HFF-Myc (cell line): ENCODE results near the gene ACOX1.

Source experiments
- DNase-seq: peaks from one replicate; pipeline ENCODE4 v3.0.0-alpha.2; 2011; ENCODE audit warnings: low read depth; ENCODE audit errors: extremely low read depth
- H3K4me3 ChIP-seq: replicated peaks from 2 replicates; pipeline ENCODE4 v1.5.1; 2011; ENCODE audit warnings: low read depth, mild to moderate bottlenecking, control low read depth, low read length
- TF ChIP-seq, protein P1 (sequence below): IDR thresholded peaks from 2 replicates; pipeline ENCODE4 v1.5.1; 2012; ENCODE audit warnings: mild to moderate bottlenecking, low read depth, low read length, control low read depth; ENCODE audit errors: missing control alignments

The ACOX1 gene

DNA sequence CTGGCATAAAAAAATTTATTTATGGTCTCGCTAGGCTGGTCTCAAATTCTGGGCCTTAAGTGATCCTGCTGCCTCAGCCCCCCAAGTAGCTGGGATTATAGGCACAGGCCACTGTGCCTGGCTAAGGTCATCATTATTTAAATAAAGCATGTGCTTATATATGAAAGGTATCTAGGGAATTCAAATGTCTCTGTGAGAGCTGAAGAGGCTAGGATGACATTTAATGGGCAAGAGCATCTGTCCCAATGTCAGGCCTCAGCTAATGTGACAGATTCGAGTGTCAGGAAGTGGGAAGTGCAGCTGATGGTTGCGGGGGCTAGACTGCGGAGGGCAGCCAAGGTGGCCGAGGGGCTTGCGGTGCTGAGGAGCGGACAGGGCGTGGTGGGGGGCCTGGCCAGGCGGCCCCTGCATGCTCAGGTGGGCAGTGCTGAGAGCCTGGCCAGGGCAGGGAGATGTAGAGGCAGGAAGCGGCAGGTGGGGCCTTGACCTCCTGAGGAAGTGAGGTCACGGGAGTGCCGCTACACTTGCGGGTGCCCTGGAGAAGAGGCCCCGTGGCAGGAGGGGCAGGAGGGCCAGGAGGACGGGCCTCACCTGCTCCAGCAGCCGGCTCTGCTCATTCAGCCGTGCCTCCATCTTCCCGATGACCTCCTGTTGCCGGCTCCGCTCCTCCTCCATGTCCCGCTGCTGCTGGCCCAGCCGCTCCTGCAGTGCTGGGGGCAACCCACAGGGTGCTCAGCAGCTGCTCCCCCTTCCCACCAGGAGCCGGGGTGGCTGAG lies 61.6 kb downstream of the ACOX1 start:
- no peak overlapping the region for H3K4me3 ChIP-seq

DNA sequence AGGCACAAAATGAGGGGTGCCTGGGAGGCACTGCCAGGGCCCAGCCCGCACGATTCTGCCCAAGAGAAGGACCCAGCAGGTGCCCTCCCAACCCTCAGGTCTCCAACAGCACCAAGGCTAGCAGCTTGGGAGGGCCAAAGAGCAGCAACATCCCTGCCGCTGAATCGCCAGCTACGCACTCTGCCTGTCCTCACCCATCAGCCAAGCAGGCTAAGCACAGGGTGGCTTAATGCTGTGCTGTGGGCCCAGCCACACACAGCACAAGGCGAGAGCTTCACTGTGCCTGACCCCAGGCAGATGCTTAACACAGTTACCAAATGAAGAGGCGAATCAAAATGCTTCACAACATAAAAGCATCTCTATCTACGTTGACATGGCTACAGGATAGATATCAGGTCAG lies 63.7 kb downstream of the ACOX1 start:
- no peak overlapping the region for H3K4me3 ChIP-seq
- DNase-seq, result no peak
- TF ChIP-seq, protein P1, sequence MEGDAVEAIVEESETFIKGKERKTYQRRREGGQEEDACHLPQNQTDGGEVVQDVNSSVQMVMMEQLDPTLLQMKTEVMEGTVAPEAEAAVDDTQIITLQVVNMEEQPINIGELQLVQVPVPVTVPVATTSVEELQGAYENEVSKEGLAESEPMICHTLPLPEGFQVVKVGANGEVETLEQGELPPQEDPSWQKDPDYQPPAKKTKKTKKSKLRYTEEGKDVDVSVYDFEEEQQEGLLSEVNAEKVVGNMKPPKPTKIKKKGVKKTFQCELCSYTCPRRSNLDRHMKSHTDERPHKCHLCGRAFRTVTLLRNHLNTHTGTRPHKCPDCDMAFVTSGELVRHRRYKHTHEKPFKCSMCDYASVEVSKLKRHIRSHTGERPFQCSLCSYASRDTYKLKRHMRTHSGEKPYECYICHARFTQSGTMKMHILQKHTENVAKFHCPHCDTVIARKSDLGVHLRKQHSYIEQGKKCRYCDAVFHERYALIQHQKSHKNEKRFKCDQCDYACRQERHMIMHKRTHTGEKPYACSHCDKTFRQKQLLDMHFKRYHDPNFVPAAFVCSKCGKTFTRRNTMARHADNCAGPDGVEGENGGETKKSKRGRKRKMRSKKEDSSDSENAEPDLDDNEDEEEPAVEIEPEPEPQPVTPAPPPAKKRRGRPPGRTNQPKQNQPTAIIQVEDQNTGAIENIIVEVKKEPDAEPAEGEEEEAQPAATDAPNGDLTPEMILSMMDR, result no peak

More for the DNA sequence above, 61.6 kb downstream of the ACOX1 start:
- no peak for DNase-seq
- TF ChIP-seq, protein P1, result no peak

DNA sequence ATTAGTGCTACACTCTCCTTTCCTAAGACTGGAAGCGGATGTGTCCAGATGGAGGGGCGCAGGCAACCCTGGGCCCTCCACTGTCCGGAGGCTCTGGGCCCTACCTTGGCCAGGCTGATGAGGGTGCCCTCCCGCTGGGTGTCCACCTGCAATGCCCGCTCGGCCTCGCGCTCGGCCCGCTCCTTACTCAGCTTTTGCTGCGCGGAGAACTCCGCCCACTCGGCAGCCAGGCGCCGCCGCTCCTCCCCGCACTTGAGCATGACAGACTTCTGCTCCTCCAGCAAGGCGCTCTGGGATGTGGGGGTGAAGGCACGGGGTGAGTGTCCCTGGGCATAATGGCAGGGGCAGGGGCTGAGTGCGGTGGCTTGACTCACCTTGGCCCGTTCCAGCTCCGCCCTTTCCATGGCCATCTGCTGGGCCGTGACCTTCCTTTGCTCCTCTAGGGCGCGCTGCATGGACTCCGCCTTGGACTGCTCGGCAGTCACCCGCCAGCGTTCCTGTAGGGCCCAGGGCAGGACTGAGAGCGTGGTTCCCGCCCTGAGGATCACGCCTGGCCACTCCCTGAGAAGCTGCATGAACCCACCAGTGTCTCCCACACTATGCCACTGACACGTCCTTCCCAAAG lies 64.2 kb downstream of the ACOX1 start:
- DNase-seq, result no peak
- TF ChIP-seq, protein P1, result no peak
- H3K4me3 ChIP-seq, result no peak overlapping the region

DNA sequence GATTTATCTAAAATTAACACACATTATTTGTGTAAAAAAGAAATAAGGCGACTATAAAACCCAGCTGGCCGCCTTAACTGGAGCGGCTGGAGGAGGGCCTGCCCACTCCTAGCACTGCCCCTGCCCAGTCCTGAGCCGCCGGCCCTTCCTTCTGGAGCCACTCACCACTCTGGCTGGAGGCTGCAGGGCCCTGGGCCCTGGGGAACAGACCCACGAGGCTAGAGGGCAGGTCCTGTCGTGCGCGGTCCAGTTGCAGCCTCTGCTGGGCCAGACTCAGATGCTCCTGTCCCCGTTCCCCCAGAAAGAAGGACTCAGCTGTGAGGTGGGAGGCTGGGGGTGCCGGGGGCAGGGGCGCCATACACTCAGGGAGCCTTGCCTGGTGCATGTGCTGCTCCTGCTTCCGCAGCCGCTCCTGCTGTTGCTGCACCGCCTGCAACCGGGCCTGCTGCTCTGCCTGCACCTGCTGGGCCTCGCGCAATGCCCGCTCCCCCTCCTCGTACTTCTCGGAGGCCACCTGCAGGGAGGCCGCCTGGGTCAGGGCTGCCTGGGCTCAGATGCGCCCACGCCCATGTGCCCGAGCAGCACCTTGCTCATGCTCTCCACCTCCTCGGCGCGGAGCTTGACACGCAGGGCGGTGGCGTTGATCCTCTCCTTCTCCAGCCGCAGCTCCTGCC lies 65.3 kb downstream of the ACOX1 start:
- TF ChIP-seq, protein P1, result no peak
- DNase-seq, result no peak
- no peak overlapping the region for H3K4me3 ChIP-seq

DNA sequence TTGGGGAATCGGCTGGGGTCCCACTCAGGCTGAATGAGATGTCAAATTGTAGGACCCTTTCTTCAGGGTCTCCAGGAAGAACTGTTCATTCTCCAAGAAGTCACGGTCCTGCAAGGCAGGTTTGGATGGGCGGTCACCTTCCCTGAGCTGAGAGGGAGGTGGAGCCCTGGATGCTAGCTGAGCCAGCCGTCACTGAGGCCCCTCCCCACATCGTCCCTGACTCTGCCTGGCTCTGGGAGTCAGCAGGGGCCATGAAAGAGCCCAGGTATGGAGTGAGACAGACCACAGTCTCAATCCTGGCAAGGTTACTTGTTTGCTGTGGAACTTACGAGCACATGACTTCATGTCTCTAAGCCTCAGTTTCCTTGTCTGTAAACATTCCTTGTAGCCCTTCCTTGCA lies 68.3 kb downstream of the ACOX1 start:
- no peak overlapping the region for H3K4me3 ChIP-seq
- TF ChIP-seq, protein P1, result no peak
- no peak for DNase-seq

DNA sequence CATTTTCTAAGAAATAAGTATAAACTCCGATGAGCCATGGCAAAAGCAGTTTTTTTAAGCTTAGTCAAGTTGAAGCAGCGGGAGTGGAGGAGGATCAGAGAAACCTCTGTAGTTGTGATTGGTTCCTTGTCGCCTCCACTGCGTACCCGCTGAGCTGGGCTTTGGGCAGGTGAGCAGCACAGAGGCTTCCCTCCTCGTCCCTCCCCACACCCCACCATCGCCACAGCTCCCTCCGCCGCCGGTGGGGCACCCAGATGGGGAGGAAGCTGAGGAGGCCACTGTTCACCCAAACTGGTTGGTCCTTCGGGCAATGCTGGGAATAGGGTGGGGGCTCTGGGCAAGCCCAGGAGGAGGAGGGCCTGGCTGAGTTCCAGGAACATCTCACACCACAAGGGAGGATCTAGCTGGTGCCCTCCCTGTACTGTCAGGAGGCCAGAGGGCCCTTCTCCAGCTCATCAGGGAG lies 69.1 kb downstream of the ACOX1 start:
- no peak for DNase-seq
- TF ChIP-seq, protein P1, result no peak
- H3K4me3 ChIP-seq, result no peak overlapping the region
